Fibroblast of lung (primary cell): ENCODE results near the gene MGAT5.

Experiments
- CTCF ChIP-seq, 2 donors: IDR thresholded peaks in 1 of 2; conservative IDR thresholded peaks in 1 of 2; 1 replicate in 1 of 2; 2 replicates in 1 of 2; pipeline ENCODE4 v1.5.1; 2011 to 2012; ENCODE audit warnings: low read length in 2 of 2, control low read depth in 1 of 2, inconsistent platforms in 1 of 2, low read depth in 1 of 2, mild to moderate bottlenecking in 1 of 2
- EZH2 ChIP-seq: IDR thresholded peaks from 2 replicates; pipeline ENCODE4 v1.5.1; 2012; ENCODE audit warnings: low read length, control low read depth, mild to moderate bottlenecking; ENCODE audit errors: missing control alignments

GRCh38 chr2:134327367-134327766, 73.5 kb downstream of the MGAT5 start:
- TF ChIP-seq CTCF (conservative IDR thresholded peaks at IDR 0.05 in 1 of 2, IDR thresholded peaks at IDR 0.05 in 1 of 2; ENCODE audit: low read depth in 1 of 2, low read length in 2 of 2) = no peak
- TF ChIP-seq EZH2 = no peak
